ENCODE measurements around the gene APOBR. TPM values are rescaled to one million over a fixed set of nuclear protein-coding genes. Genes with fewer than 3 reads are reported as not detected.
"Not testable (repeated sequence)": the region's sequence is repeated elsewhere in the genome, so short reads cannot be mapped to it uniquely, and the experiment has no call there.

The APOBR gene
- total RNA-seq, 2 experiments from 2014 or later, result 5.5 TPM

- DNase-seq (no peak), ATAC-seq (no peak)
- no peaks in the 10 kb centered on the region for H3K9me3 Mint-ChIP-seq
- ChIA-PET POLR2A (interaction anchor here (1.1 kb wide), 1 partner anchor 17 kb away, joined by 3 read pairs; the partner anchor contains the start of gene APOBR), CTCF (no interaction called here)
- intact Hi-C loops (cut with micrococcal nuclease), result no loop called here
- H3K4me3 Mint-ChIP-seq, result no peak overlapping the region
- TF ChIP-seq CTCF (IDR thresholded peaks at IDR 0.05), result no peak
- H3K27me3 Mint-ChIP-seq, result no peaks in the 10 kb centered on the region
- peaks cover 14% of the 10 kb centered on the region for H3K36me3 Mint-ChIP-seq (ENCODE audit: low read depth)
- H3K4me1 Mint-ChIP-seq (ENCODE audit: low read depth), result peaks cover 10% of the 10 kb centered on the region
- no peak overlapping the region for H3K27ac Mint-ChIP-seq
Measured at GRCh38 chr16:28477311-28477920, 17.0 kb upstream of the APOBR start.

- Mint-ChIP-seq H3K36me3 (ENCODE audit: low read depth) (peaks cover 17% of the 10 kb centered on the region), H3K9me3 (no peaks in the 10 kb centered on the region), H3K4me1 (ENCODE audit: low read depth) (peaks cover 6% of the 10 kb centered on the region), H3K4me3 (no peak overlapping the region), H3K27ac (no peak overlapping the region), H3K27me3 (no peaks in the 10 kb centered on the region)
- DNase-seq (no peak), ATAC-seq (no peak)
- ChIA-PET POLR2A (interaction anchor here (1.5 kb wide), 1 partner anchor 12 kb away, joined by 5 read pairs; no protein-coding TSS in a partner anchor), CTCF (no interaction called here)
- intact Hi-C loops (cut with micrococcal nuclease), result no loop called here
- TF ChIP-seq CTCF (IDR thresholded peaks at IDR 0.05), result no peak
Measured at GRCh38 chr16:28478506-28479180, 15.8 kb upstream of the APOBR start.

- Mint-ChIP-seq H3K36me3 (ENCODE audit: low read depth) (peaks cover 20% of the 10 kb centered on the region), H3K4me3 (no peak overlapping the region), H3K9me3 (no peaks in the 10 kb centered on the region), H3K27me3 (no peaks in the 10 kb centered on the region), H3K4me1 (ENCODE audit: low read depth) (peaks cover under 1% of the 10 kb centered on the region), H3K27ac (no peak overlapping the region)
- DNase-seq (no peak), ATAC-seq (no peak)
- ChIA-PET CTCF (no interaction called here), POLR2A (no interaction called here)
- intact Hi-C loops (cut with micrococcal nuclease), result no loop called here
- TF ChIP-seq CTCF (IDR thresholded peaks at IDR 0.05), result no peak
Measured at GRCh38 chr16:28482026-28482425, 12.4 kb upstream of the APOBR start.

- not testable (repeated sequence) for H3K27ac Mint-ChIP-seq, H3K4me3 Mint-ChIP-seq, DNase-seq
Measured at GRCh38 chr16:28483361-28483760, 11.1 kb upstream of the APOBR start.

GRCh38 chr16:28486266-28486665, 8.2 kb upstream of the APOBR start:
- H3K27me3 Mint-ChIP-seq, result no peaks in the 10 kb centered on the region
- H3K4me3 Mint-ChIP-seq, result no peak overlapping the region
- TF ChIP-seq CTCF (IDR thresholded peaks at IDR 0.05), result no peak
- no peak for DNase-seq
- ChIA-PET CTCF (no interaction called here), POLR2A (no interaction called here)
- H3K27ac Mint-ChIP-seq, result no peak overlapping the region
- peaks cover 14% of the 10 kb centered on the region for H3K4me1 Mint-ChIP-seq (ENCODE audit: low read depth)
- intact Hi-C loops (cut with micrococcal nuclease), result no loop called here
- no peaks in the 10 kb centered on the region for H3K9me3 Mint-ChIP-seq
- ATAC-seq, result no peak
- H3K36me3 Mint-ChIP-seq (ENCODE audit: low read depth), result peaks cover 25% of the 10 kb centered on the region

More at GRCh38 chr16:28483361-28483760, 11.1 kb upstream of the APOBR start:
- ATAC-seq; H3K27me3 Mint-ChIP-seq; POLR2A ChIA-PET; H3K4me1 Mint-ChIP-seq (ENCODE audit: low read depth); H3K9me3 Mint-ChIP-seq; CTCF ChIA-PET; intact Hi-C loops (cut with micrococcal nuclease): not testable (repeated sequence)
- H3K36me3 Mint-ChIP-seq (ENCODE audit: low read depth), result peaks cover 21% of the 10 kb centered on the region
